Gastroesophageal sphincter (tissue), 3 donors: ENCODE measurements around the gene SEMA4G.

Experiments used
- CTCF ChIP-seq, 4 experiments: fragments of 200-600 bp in 2 of 4; fragments of 450-650 bp in 2 of 4; sonication (generic) in 1 of 4; IDR thresholded peaks; one replicate each; pipeline ENCODE4 v1.5.1; 2017 to 2019; ENCODE audit warnings: antibody characterized with exemption in 4 of 4, mild to moderate bottlenecking in 2 of 4, moderate library complexity in 2 of 4
- POLR2A ChIP-seq, 2 donors: fragments of 450-650 bp; IDR thresholded peaks; one replicate each; pipeline ENCODE4 v1.6.1; 2017; ENCODE audit warnings: antibody characterized with exemption in 2 of 2, mild to moderate bottlenecking in 2 of 2, moderate library complexity in 1 of 2
- POLR2AphosphoS5 ChIP-seq: sonication (generic); formaldehyde crosslinking; IDR thresholded peaks from one replicate; pipeline ENCODE4 v1.6.1; 2017; ENCODE audit warnings: antibody characterized with exemption

DNA sequence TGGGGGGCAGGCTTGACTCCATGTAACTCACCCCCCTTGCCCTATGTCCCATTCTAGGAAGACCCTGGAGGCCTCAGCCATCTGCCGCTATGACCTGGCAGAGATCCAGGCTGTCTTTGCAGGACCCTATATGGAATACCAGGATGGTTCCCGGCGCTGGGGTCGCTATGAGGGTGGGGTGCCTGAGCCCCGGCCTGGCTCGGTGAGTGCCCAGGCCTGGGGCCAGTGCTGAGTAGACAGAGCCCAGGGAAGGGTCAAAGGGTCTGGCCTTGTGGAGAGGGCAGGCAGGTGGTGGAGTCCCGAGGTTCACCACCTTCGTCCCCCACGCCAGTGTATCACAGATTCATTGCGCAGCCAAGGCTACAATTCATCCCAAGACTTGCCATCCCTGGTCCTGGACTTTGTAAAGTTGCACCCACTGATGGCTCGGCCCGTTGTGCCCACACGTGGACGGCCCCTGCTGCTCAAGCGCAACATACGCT is 10.5 kb downstream of the SEMA4G start:
- TF ChIP-seq CTCF (IDR thresholded peaks at IDR 0.05) (no peak), POLR2A (IDR thresholded peaks at IDR 0.05) (no peak), POLR2AphosphoS5 (no peak)
